GM12801 (cell line): ENCODE measurements around the gene LCLAT1.

Source experiments
- CTCF ChIP-seq: IDR thresholded peaks from one replicate; pipeline ENCODE4 v1.5.1; 2011; ENCODE audit warnings: control low read depth; ENCODE audit not compliant: insufficient read length; ENCODE audit errors: extremely low read depth

The LCLAT1 gene

DNA sequence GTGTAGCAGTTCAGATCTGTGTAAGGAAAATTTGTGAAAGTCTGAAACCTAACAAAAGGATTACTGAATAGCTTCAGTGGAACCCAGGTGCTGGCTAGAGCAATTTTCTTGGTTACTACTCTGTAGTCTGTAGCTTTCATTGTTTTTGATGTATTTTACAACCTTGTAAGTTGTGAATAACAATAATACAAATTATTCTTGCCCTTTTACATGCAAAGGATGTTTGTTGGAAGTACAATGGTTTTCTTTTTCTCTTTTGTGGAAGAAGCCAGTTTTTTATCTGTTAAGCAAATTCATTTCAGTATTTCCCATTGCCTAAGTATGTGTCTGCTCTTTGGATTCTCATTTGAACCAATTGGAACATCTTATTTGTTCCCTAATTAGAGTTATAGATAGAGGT, 10.2 kb downstream of the LCLAT1 start:
- no peak for TF ChIP-seq CTCF

GRCh38 chr2:30459140-30459539, 12.1 kb downstream of the LCLAT1 start:
- no peak for TF ChIP-seq CTCF

DNA sequence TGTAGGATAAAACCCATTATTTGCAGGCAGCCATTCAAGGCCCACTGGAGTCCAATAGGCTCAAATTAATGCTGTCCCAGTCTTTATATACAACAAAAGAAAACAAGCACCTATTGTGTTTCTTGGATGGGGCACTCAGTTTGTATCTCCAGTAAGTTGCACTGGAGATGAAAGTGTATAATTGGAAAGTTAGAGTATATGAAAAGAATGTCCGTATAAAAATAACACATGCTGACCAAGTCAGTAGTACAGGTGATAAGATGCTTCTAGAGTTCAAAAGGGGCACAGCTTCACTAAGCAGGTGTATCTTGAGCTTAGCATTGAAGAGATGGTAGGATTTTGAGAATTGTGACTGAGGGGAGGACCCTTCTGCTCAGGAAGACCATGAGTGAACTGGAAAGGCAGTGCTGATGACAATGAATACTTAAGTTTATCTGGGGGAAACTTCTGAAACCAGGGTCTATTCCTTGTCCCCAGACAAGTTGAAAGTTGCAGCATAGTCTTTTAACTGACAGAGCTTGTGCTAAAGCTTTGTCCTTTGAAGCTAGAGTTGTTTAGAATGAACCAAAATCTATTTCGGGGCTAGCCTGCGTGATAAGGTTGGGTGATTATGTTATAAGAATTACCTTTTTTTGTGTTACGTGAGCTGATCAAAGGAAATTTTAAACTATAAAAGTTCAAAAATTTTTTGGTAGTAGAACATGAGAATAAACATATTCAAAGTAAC, 15.2 kb downstream of the LCLAT1 start:
- no peak for TF ChIP-seq CTCF

GRCh38 chr2:30463535-30463934, 16.5 kb downstream of the LCLAT1 start:
- TF ChIP-seq CTCF = no peak

DNA sequence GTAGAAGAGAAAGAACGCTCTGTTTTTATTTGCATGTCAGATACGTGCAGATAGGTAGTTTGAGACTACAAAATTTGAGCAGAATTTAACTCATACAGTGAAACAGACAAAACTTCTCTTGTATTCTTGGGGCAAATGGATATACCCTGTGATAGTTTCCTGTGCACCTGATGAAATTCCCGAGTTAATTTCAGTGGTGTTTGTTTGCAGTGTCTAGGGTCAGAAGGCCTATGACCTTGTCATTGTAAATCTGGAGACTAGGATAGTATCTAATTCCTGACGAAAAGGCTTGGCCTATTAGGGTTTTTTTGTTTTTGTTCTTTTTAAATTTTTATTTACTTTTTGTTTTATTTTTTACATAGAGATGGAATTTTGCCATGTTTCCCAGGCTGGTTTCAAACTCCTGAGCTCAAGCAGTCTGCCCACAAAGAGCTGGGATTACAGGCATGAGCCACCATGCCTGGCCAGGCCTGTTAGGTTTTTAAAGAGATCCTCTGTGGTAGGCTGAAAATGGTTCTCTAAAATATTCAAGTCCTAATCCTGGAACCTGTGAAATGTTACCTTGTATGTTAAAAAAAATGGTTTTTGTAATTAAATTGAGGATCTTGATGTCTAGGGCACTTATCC, 17.6 kb downstream of the LCLAT1 start:
- TF ChIP-seq CTCF = no peak

- no peak for TF ChIP-seq CTCF
Measured at GRCh38 chr2:30465171-30465545, 18.1 kb downstream of the LCLAT1 start.

DNA sequence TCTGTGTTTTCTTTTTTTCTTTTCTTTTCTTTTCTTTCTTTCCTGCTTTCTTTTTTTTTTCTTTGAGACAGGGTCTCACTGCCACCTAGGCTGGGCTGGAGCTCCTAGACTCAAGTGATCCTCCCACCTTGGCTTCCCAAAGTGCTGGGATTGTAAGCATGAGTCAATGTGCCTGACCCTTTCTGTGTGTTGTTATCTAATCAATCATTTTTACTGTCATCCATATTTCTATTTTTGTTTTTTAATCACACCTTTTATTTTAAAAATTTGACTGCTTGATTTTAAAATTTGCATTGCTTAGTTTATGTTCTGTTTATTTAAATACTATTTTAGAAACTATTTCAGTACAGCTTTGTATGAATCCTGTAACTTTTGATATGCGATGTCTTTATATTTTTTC, 19.2 kb downstream of the LCLAT1 start:
- TF ChIP-seq CTCF = no peak
